HEK293T (cell line): ENCODE data around the gene SLC25A23.

Source experiments
- CTCF ChIA-PET: fragments of 350-600 bp; formaldehyde crosslinking; extraction: SDS; loops from one replicate; lab custom pipeline; 2021; ENCODE audit warnings: antibody characterized with exemption, inconsistent platforms; lab: Yijun Ruan, JAX
- POLR2A ChIA-PET: fragments of 350-600 bp; formaldehyde crosslinking; extraction: SDS; loops from one replicate; lab custom pipeline; 2020; ENCODE audit warnings: antibody characterized with exemption, inconsistent platforms; lab: Yijun Ruan, JAX
- DNase-seq: peaks from one replicate; pipeline ENCODE4 v3.0.0; 2012; ENCODE audit warnings: mixed read lengths; ENCODE audit errors: extremely low spot score
- ARNT ChIP-seq: fragments of 450-650 bp; IDR thresholded peaks from 2 replicates; pipeline ENCODE4 v1.6.1; 2017; ENCODE audit warnings: mild to moderate bottlenecking
- BHLHE40 ChIP-seq: fragments of 450-650 bp; IDR thresholded peaks from 2 replicates; pipeline ENCODE4 v1.6.1; 2016; ENCODE audit warnings: mild to moderate bottlenecking, moderate library complexity, borderline replicate concordance
- CTBP1 ChIP-seq: fragments of 450-650 bp; IDR thresholded peaks from 2 replicates; pipeline ENCODE4 v1.6.1; 2016; ENCODE audit warnings: borderline replicate concordance
- ELF4 ChIP-seq: fragments of 450-650 bp; IDR thresholded peaks from 2 replicates; pipeline ENCODE4 v1.6.1; 2017; ENCODE audit warnings: antibody characterized with exemption
- FOXA1 ChIP-seq: fragments of 450-650 bp; IDR thresholded peaks from 2 replicates; pipeline ENCODE4 v1.6.1; 2016; ENCODE audit warnings: mild to moderate bottlenecking
- FOXK2 ChIP-seq: fragments of 450-650 bp; IDR thresholded peaks from 2 replicates; pipeline ENCODE4 v1.6.1; 2016; ENCODE audit warnings: mild to moderate bottlenecking
- FOXM1 ChIP-seq: fragments of 450-650 bp; IDR thresholded peaks from 2 replicates; pipeline ENCODE4 v1.6.1; 2017; ENCODE audit warnings: mild to moderate bottlenecking, borderline replicate concordance
- HDGF ChIP-seq: fragments of 450-650 bp; IDR thresholded peaks from 2 replicates; pipeline ENCODE4 v1.6.1; 2017; ENCODE audit warnings: antibody characterized with exemption, borderline replicate concordance
- L3MBTL2 ChIP-seq: fragments of 450-650 bp; conservative IDR thresholded peaks from 2 replicates; pipeline ENCODE4 v1.6.1; 2016; ENCODE audit warnings: mild to moderate bottlenecking
- LEF1 ChIP-seq: fragments of 450-650 bp; IDR thresholded peaks from 2 replicates; pipeline ENCODE4 v1.6.1; 2017; ENCODE audit warnings: mild to moderate bottlenecking, borderline replicate concordance
- NFRKB ChIP-seq: fragments of 450-650 bp; IDR thresholded peaks from 2 replicates; pipeline ENCODE4 v1.6.1; 2016; ENCODE audit warnings: mild to moderate bottlenecking, moderate library complexity
- SP1 ChIP-seq: fragments of 450-650 bp; IDR thresholded peaks from 2 replicates; pipeline ENCODE4 v1.6.1; 2017
- SUZ12 ChIP-seq: fragments of 450-650 bp; IDR thresholded peaks from 2 replicates; pipeline ENCODE4 v1.6.1; 2016; ENCODE audit warnings: mild to moderate bottlenecking
- TARDBP ChIP-seq: fragments of 450-650 bp; IDR thresholded peaks from 2 replicates; pipeline ENCODE4 v1.6.1; 2016
- ZNF384 ChIP-seq: fragments of 450-650 bp; IDR thresholded peaks from 2 replicates; pipeline ENCODE4 v1.6.1; 2016
- TF ChIP-seq, protein P1 (sequence below): fragments of 450-650 bp; IDR thresholded peaks from 2 replicates; pipeline ENCODE4 v1.6.1; 2016

SLC25A23 gene

GRCh38 chr19:6471076-6471475 lies 11.5 kb upstream of the SLC25A23 start:
- DNase-seq, result no peak
- TF ChIP-seq, protein P1, sequence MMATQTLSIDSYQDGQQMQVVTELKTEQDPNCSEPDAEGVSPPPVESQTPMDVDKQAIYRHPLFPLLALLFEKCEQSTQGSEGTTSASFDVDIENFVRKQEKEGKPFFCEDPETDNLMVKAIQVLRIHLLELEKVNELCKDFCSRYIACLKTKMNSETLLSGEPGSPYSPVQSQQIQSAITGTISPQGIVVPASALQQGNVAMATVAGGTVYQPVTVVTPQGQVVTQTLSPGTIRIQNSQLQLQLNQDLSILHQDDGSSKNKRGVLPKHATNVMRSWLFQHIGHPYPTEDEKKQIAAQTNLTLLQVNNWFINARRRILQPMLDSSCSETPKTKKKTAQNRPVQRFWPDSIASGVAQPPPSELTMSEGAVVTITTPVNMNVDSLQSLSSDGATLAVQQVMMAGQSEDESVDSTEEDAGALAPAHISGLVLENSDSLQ, result no peak
- TF ChIP-seq FOXK2 (no peak), ZNF384 (no peak), FOXM1 (no peak), LEF1 (no peak), SUZ12 (no peak), NFRKB (no peak), FOXA1 (no peak)
- ChIA-PET CTCF (no interaction called here), POLR2A (no interaction called here)

- ChIA-PET POLR2A (interaction anchor here (0.9 kb wide), 1 partner anchor 10 kb away, joined by 3 read pairs; the partner anchor contains the start of gene SLC25A23), CTCF (no interaction called here)
- no peak for DNase-seq
- TF ChIP-seq FOXM1, result no peak
- no peak for TF ChIP-seq BHLHE40
- no peak for TF ChIP-seq HDGF
- no peak for TF ChIP-seq LEF1
- no peak for TF ChIP-seq FOXA1
- no peak for TF ChIP-seq ELF4
- no peak for TF ChIP-seq FOXK2
- TF ChIP-seq NFRKB, result no peak
- no peak for TF ChIP-seq L3MBTL2
- no peak for TF ChIP-seq SUZ12
- TF ChIP-seq, protein P1, result no peak
- no peak for TF ChIP-seq SP1
Measured at GRCh38 chr19:6470173-6470572, 10.6 kb upstream of the SLC25A23 start.

- no peak for DNase-seq
- no peak for TF ChIP-seq HDGF
- no peak for TF ChIP-seq TARDBP
- no peak for TF ChIP-seq SUZ12
- TF ChIP-seq, protein P1, result no peak
- TF ChIP-seq LEF1, result no peak
- TF ChIP-seq ZNF384, result no peak
- no peak for TF ChIP-seq FOXK2
- no peak for TF ChIP-seq L3MBTL2
- no peak for TF ChIP-seq CTBP1
- no peak for TF ChIP-seq NFRKB
- no peak for TF ChIP-seq ELF4
- no peak for TF ChIP-seq SP1
- TF ChIP-seq ARNT, result no peak
- ChIA-PET CTCF (no interaction called here), POLR2A (no interaction called here)
Measured at GRCh38 chr19:6467384-6467783, 7.8 kb upstream of the SLC25A23 start.

- ChIA-PET CTCF (no interaction called here), POLR2A (no interaction called here)
- TF ChIP-seq CTBP1, result no peak
- TF ChIP-seq, protein P1, result no peak
- no peak for TF ChIP-seq ELF4
- no peak for TF ChIP-seq FOXA1
- TF ChIP-seq LEF1, result no peak
- no peak for TF ChIP-seq ARNT
- TF ChIP-seq ZNF384, result no peak
- no peak for TF ChIP-seq FOXM1
- TF ChIP-seq NFRKB, result no peak
- no peak for TF ChIP-seq BHLHE40
- no peak for TF ChIP-seq SP1
- DNase-seq, result no peak
Measured at GRCh38 chr19:6466526-6467248, 7.1 kb upstream of the SLC25A23 start.

DNA sequence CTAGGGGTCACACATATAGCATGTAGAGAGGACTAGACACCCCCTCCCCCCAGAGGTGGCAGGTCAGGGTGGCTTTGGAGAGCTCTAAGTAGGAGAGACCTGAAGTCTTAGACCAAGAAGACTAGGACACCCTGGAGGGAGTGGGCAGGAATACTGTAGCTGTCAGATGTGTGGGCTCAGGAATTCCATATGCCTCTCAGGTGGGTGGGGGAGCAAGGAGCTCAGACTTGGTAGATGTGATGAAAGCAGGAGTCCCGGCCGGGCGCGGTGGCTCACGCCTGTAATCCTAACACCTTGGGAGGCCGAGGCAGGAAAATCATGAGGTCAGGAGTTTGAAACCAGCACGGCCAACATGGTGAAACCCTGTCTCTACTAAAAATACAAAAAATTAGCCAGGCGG lies 6.1 kb upstream of the SLC25A23 start:
- no peak for DNase-seq
- ChIA-PET POLR2A (no interaction called here), CTCF (no interaction called here)
- no peak for TF ChIP-seq FOXA1
- no peak for TF ChIP-seq ZNF384
- no peak for TF ChIP-seq LEF1
- TF ChIP-seq SUZ12, result no peak
- TF ChIP-seq TARDBP, result no peak
- no peak for TF ChIP-seq HDGF
- TF ChIP-seq FOXK2, result no peak

DNA sequence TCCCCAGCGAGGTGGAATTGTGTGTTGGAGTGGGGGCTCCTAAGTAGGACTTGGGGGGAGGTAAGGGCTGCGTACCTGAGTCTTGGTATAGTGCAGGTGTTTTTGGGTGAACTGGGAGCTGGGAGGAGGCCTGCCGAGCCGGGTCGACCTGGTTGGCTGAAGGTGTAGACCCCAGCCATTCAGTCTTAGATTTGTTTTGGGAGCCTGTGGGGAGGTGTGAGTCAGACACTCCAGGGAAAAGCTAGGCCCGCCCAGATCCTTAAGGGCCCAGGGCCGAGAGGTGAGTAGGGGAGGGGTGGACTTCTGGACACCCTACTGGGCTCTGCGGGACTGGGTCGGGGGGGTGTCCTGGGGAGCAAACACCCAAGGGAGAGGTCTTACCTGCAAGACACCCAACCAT lies 5.4 kb upstream of the SLC25A23 start:
- TF ChIP-seq BHLHE40 (no peak), FOXA1 (no peak), LEF1 (no peak)
- ChIA-PET POLR2A (no interaction called here), CTCF (no interaction called here)

More for the DNA sequence above, 5.4 kb upstream of the SLC25A23 start:
- DNase-seq, result no peak
